Keratinocyte (primary cell): ENCODE results near the gene IFT52. TPM values are rescaled to one million over a fixed set of nuclear protein-coding genes. Genes with fewer than 3 reads are reported as not detected.

Experiments
- DNase-seq: peaks from one replicate; pipeline ENCODE4 v3.0.0-alpha.2; 2011; ENCODE audit warnings: low read depth, missing footprints, low spot score
- FAIRE-seq: peaks from 2 replicates; lab custom pipeline; 2011; peaks lifted over from hg19 to GRCh38; lab: Jason Lieb, UNC
- H2AFZ ChIP-seq: 2 replicates; pipeline ENCODE4 v1.6.0; 2012; ENCODE audit warnings: low read length, control low read depth, inconsistent platforms; ENCODE audit not compliant: control insufficient read depth
- H3K27ac ChIP-seq: 2 replicates; pipeline ENCODE4 v1.5.1; 2011; ENCODE audit warnings: low read length; ENCODE audit not compliant: control insufficient read depth, insufficient read depth
- H3K27me3 ChIP-seq: 3 replicates; pipeline ENCODE4 v1.6.0; 2011; ENCODE audit warnings: low read length; ENCODE audit not compliant: control insufficient read depth, insufficient read depth; ENCODE audit errors: extremely low read depth
- H3K36me3 ChIP-seq, 2 experiments: 2 replicates in 1 of 2; 3 replicates in 1 of 2; pipeline ENCODE4 v1.5.1; 2011; ENCODE audit warnings: low read length in 2 of 2, mild to moderate bottlenecking in 1 of 2; ENCODE audit not compliant: control insufficient read depth in 2 of 2, insufficient read depth in 2 of 2; ENCODE audit errors: extremely low read depth in 1 of 2
- H3K4me1 ChIP-seq: 3 replicates; pipeline ENCODE4 v1.5.1; 2011; ENCODE audit warnings: low read length; ENCODE audit not compliant: control insufficient read depth, insufficient read depth; ENCODE audit errors: extremely low read depth
- H3K4me2 ChIP-seq: 3 replicates; pipeline ENCODE4 v1.6.0; 2011; ENCODE audit warnings: low read depth, low read length; ENCODE audit not compliant: control insufficient read depth, insufficient read depth; ENCODE audit errors: extremely low read depth
- H3K4me3 ChIP-seq, 3 experiments: fragments of 200-600 bp in 1 of 3; sonication (generic) in 1 of 3; 2 replicates in 2 of 3; 3 replicates in 1 of 3; pipeline ENCODE4 v1.5.1; 2011 to 2016; ENCODE audit warnings: low read length in 3 of 3, mild to moderate bottlenecking in 3 of 3, control low read depth in 2 of 3, inconsistent platforms in 1 of 3, low read depth in 1 of 3, mixed read lengths in 1 of 3, mixed run types in 1 of 3, moderate library complexity in 1 of 3; ENCODE audit not compliant: control insufficient read depth in 2 of 3, insufficient read depth in 2 of 3; ENCODE audit errors: extremely low read depth in 1 of 3
- H3K79me2 ChIP-seq: 2 replicates; pipeline ENCODE4 v1.6.0; 2012; ENCODE audit warnings: low read length; ENCODE audit not compliant: control insufficient read depth, insufficient read depth
- H3K9ac ChIP-seq: 3 replicates; pipeline ENCODE4 v1.6.0; 2011; ENCODE audit warnings: low read length; ENCODE audit not compliant: control insufficient read depth, insufficient read depth; ENCODE audit errors: extremely low read depth
- H3K9me1 ChIP-seq: 3 replicates; pipeline ENCODE4 v1.6.0; 2011; ENCODE audit warnings: low read length; ENCODE audit not compliant: control insufficient read depth, insufficient read depth; ENCODE audit errors: extremely low read depth
- H3K9me3 ChIP-seq: 2 replicates; pipeline ENCODE4 v1.5.1; 2012; ENCODE audit warnings: low read depth, low read length; ENCODE audit not compliant: control insufficient read depth
- H4K20me1 ChIP-seq: 3 replicates; pipeline ENCODE4 v1.6.0; 2011; ENCODE audit warnings: low read length; ENCODE audit not compliant: control insufficient read depth, insufficient read depth; ENCODE audit errors: extremely low read depth
- CTCF ChIP-seq, 3 experiments: IDR thresholded peaks in 1 of 3; conservative IDR thresholded peaks in 1 of 3; optimal IDR thresholded peaks in 1 of 3; 2 replicates in 2 of 3; 3 replicates in 1 of 3; pipeline versions ENCODE3 to v1.5.1; 2011; ENCODE audit warnings: low read length in 3 of 3, mild to moderate bottlenecking in 3 of 3, moderate library complexity in 2 of 3, control low read depth in 1 of 3, inconsistent platforms in 1 of 3; ENCODE audit not compliant: insufficient read depth in 2 of 3; ENCODE audit errors: extremely low read depth in 1 of 3
- EZH2 ChIP-seq: IDR thresholded peaks from one replicate; pipeline ENCODE4 v1.6.1; 2012; ENCODE audit warnings: inconsistent platforms, mild to moderate bottlenecking, low read length, moderate library complexity
- dilution Hi-C: fragments of 300-500 bp; cut with MboI; formaldehyde crosslinking; loops from one replicate; pipeline ENCODE4 v1.7.0; 2020; ENCODE audit warnings: low sequenced_read_pairs; ENCODE audit not compliant: extremely low pct_ligation_motif_present
- polyA plus RNA-seq, 5 experiments: library from polyadenylated mRNA; depleted of rRNA in 3 of 5; stranded (reverse) in 3 of 5; stranded (forward) in 1 of 5; unstranded in 1 of 5; fragments of >200 nt; gene quantifications; 1 replicate in 1 of 5; 2 replicates in 3 of 5; 3 replicates in 1 of 5; pipeline versions ENCODE4 v1.2.1 to v1.2.3, GENCODE V29; 2011 to 2012; ENCODE audit warnings: missing spikeins in 2 of 5, low read depth in 1 of 5, low replicate concordance in 1 of 5

The IFT52 gene
- polyA plus RNA-seq, 1 donor (not counting 4 experiments of a cell fraction or from before 2014, with no cell fraction given), result 22.8 TPM

DNA sequence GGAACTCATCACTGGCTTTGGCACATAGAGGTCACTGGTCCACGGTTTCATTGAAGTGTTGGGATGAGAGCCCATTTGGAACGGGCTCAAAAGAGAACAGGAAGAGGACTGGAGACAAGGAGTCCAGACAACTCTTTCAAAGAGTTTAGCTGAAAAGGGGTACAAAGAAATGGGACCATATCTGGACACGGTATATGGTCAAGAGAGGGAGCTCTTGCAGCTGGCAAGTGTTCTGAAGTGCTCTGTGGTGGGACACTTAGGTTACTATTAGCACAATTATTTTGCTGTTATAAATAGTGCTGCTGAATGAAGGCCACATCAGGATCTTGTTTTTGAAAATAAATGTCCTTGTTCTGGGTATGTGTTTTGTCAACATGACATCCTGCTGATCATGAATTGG lies 27.3 kb upstream of the IFT52 start:
- H3K79me2 ChIP-seq, result no peaks in the 10 kb centered on the region
- no peak overlapping the region for H2AFZ ChIP-seq
- H3K36me3 ChIP-seq, result no peaks in the 10 kb centered on the region
- dilution Hi-C loops, result no loop called here
- H3K9me1 ChIP-seq, result no peaks in the 10 kb centered on the region
- no peak overlapping the region for H3K4me2 ChIP-seq
- H3K27me3 ChIP-seq, result peaks cover 7% of the 10 kb centered on the region
- H3K4me3 ChIP-seq, result no peak overlapping the region
- H3K27ac ChIP-seq, result no peak overlapping the region
- no peaks in the 10 kb centered on the region for H3K9me3 ChIP-seq
- no peak overlapping the region for H3K9ac ChIP-seq
- FAIRE-seq (no peak), DNase-seq (no peak)
- peak in 1 of 3 experiments; percentile 22 for TF ChIP-seq CTCF (optimal IDR thresholded peaks at IDR 0.05 in 1 of 3, IDR thresholded peaks at IDR 0.05 in 1 of 3, conservative IDR thresholded peaks at IDR 0.05 in 1 of 3; ENCODE audit: extremely low read depth in 1 of 3, insufficient read depth in 2 of 3, low read length in 3 of 3)
- TF ChIP-seq EZH2, result no peak
- no peaks in the 10 kb centered on the region for H3K4me1 ChIP-seq
- H4K20me1 ChIP-seq, result no peaks in the 10 kb centered on the region

GRCh38 chr20:43563991-43564390 lies 26.7 kb upstream of the IFT52 start:
- H3K4me2 ChIP-seq, result no peak overlapping the region
- peaks cover 3% of the 10 kb centered on the region for H3K27me3 ChIP-seq
- no peaks in the 10 kb centered on the region for H3K79me2 ChIP-seq
- no peaks in the 10 kb centered on the region for H3K9me3 ChIP-seq
- H3K36me3 ChIP-seq, result no peaks in the 10 kb centered on the region
- dilution Hi-C loops, result no loop called here
- no peaks in the 10 kb centered on the region for H3K4me1 ChIP-seq
- no peaks in the 10 kb centered on the region for H3K9me1 ChIP-seq
- H3K9ac ChIP-seq, result no peak overlapping the region
- FAIRE-seq (no peak), DNase-seq (no peak)
- TF ChIP-seq CTCF (optimal IDR thresholded peaks at IDR 0.05 in 1 of 3, IDR thresholded peaks at IDR 0.05 in 1 of 3, conservative IDR thresholded peaks at IDR 0.05 in 1 of 3; ENCODE audit: extremely low read depth in 1 of 3, insufficient read depth in 2 of 3, low read length in 3 of 3) (no peak), EZH2 (no peak)
- no peaks in the 10 kb centered on the region for H4K20me1 ChIP-seq
- H3K27ac ChIP-seq, result no peak overlapping the region
- H2AFZ ChIP-seq, result no peak overlapping the region
- no peak overlapping the region for H3K4me3 ChIP-seq
